ENCODE measurements around the gene PUSL1.

The PUSL1 gene

DNA sequence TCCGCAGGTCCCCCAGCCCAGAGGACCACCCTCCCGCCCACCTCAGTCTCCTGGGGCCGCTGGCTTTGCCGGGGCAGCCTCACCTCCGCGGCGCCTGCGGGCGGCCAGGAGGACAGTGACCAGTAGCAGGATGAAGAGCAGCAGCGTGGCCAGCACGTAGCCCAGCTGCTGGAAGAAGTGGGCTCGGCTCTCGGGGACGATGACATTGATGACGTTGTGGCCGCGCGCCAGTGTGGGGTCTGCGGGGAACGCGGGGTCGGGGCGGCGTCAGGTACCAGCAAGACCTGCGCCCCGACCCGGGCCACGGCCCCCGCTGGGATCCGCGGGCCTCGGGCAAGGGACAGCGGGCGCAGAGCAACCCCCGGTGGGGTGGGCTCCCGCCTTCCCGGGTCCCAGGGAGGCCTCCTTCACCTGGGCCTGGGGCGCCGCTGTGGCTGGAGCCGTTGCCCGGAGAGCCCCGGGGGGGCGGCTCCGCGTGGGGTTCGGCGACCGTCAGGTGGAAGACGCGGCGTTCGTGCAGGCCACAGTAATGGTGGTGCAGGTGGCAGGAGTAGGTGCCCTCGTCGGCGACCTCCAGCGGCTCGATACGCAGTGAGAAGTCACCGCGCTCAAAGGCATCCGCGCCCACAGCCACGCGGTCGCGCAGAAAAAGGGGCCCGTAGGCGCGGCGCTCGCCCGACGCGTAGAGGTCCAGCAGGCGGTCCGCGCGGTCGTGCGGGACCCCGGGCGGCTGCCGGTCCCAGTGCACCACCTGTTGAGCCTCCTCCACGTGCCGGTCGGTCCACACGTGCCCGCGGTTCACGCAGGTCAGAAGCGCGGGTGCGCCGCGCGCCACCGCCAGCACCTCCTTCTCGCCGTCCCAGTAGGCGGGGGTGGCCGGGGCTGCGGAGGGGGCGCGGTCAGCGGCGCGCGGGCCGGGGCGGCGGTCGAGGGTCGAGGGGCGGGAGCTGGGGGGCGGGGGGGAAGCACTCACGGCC lies 46.2 kb downstream of the PUSL1 start:
- no peak for DNase-seq

DNA sequence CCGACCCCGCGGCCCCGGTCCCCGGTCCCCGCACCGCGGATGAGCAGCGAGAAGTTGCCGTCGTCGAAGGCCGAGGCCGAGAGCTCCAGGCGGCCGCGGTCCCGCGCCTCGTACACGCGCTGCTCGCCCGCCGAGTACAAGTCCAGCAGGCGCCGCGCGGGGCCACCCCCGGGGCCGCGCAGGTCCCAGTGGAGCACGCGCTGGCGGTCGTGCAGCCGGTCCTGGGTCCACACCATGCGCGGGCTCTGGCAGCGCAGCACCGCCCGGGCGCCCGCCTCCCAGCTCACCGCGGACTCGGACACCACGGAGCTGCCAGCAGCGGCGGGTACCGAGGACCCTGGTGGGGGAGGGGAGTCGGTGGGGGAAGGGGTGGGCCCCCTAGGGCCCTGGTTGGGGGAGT lies 47.0 kb downstream of the PUSL1 start:
- DNase-seq: no peak

DNA sequence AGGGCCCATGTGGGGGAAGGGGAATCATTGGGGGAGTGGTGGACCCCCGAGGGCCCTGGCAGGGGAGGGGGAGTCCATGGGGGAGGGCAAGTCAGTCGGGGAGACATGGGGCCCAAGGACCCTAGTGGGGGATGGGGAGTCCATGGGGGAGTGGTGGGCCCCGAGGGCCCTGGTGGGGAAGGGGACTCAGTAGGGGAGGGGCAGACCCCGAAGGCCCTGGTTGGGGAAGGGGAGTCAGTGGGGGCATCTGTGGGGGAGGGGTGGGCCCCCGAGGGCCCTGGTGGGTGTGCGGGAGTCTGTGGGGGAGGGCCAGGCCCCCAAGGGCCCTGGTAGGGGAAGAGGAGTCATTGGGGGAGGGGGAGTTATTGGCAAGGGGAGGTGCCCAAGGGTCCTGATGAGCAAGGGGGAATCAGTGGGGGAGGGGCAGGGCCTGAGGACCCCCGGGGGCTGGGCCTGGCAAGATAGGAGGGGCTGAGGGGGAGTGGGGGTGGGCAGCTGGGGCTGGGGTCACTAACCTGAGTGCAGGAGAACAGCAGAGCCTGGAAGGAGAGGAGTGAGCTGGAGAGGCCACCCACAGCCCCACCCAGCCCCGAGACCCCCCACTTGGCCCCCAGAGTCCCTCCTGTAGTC lies 47.9 kb downstream of the PUSL1 start:
- DNase-seq: no peak

DNA sequence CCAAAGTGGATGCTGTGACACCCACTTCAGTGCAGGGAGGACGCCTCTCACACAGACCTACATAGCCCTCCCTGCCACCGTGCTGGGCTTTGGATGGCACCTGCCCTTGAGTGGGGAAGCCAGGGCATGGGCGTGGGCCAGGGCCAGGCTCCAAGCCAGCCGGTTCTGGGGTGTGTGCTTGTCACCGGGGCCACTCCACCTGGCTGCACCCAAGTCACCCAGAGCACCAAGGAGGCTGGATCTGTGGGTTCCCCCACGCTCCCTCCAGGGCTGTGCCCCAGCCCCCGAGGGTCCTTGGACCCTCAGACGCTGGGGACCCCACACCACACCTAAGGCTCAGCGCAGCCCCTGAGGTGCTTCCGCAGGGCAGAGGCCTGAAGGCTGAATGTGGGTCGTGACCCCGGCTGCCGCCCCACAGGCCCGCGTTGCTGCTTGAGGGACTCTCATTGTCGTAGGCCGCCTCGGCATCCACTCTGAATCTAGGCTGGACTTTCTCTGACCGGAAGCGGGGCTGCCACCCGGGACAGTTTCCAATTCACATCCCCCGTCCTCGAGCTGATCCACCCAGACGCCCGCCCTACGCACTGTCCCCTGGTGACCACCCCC lies 48.5 kb downstream of the PUSL1 start:
- DNase-seq: no peak

DNA sequence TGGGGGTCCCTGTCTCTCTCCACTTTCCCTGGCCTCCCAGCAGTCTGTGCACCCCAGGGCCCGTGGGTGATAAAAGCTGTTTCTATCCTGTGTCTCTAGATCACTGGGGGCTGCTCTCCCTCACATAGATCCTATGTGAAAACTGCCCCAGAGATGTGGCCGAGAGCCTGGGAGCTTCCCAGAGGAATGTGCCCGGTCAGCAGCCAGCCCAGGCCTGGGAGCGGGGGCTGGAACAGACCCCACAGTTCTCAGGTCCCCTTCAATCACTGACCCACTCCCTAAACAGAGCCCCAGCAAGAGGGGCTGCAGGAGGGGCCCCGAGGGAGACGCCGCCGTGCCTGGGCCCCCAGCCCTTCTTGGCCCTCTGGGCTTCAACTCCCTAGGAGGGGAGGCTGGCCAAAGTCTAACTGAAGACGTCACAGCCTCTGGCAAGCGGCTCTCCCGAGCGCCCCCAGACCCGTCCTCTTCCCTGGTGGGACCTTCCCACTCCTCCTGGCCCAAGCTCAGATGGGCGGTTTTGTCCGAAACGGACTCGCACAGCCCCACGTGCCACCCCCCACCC lies 49.6 kb downstream of the PUSL1 start:
- DNase-seq: no peak

- DNase-seq: no peak
These were observed 50.3 kb downstream of the PUSL1 start, which contains the start of gene MXRA8 for GRCh38 chr1:1358433-1359271. Gene MXRA8 (minus strand): TSS chr1:1358555. CDS start chr1:1358504, 51 bp downstream.

GRCh38 chr1:1359308-1359663 lies 50.9 kb downstream of the PUSL1 start:
- no peak for DNase-seq

- DNase-seq: no peak
These were observed 51.5 kb downstream of the PUSL1 start for GRCh38 chr1:1359664-1360468.

DNA sequence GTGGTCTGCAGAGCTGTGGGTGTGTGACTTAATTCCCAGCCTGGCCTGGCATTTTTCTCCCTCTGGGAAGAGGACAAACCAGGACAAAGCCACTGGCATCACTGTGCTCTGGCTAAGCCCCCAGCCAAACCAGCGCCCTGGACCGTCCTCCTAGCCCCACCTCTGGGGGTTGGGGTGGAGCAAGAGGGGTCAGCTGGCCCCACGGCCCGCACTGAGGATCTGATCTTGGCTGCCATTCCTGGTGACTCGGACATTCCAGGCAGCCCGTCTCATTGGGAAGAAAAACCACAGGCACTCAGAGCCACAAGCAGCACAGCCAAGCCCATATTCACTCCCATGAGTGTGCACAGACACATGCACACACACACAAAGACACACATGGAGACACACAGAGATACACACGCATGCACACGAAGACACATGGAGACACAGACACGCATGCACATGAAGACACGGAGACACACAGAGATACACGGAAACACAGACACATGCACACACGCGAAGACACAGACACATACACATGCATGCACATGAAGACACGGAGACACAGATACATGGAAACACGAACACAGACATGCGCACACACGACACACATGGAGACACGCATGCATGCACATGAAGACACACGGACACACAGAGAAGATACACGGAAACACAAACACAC lies 52.2 kb downstream of the PUSL1 start:
- no peak for DNase-seq

All from NCI-H446 (cell line).